GM19452 (cell line): Measurements from ENCODE around the gene ZFPL1.

Source experiments
- ATAC-seq: cut with Tn5 transposase; IDR thresholded peaks from one replicate; pipeline ENCODE4 v1.9.1; 2021; ENCODE audit not compliant: unreplicated experiment

Gene ZFPL1

DNA sequence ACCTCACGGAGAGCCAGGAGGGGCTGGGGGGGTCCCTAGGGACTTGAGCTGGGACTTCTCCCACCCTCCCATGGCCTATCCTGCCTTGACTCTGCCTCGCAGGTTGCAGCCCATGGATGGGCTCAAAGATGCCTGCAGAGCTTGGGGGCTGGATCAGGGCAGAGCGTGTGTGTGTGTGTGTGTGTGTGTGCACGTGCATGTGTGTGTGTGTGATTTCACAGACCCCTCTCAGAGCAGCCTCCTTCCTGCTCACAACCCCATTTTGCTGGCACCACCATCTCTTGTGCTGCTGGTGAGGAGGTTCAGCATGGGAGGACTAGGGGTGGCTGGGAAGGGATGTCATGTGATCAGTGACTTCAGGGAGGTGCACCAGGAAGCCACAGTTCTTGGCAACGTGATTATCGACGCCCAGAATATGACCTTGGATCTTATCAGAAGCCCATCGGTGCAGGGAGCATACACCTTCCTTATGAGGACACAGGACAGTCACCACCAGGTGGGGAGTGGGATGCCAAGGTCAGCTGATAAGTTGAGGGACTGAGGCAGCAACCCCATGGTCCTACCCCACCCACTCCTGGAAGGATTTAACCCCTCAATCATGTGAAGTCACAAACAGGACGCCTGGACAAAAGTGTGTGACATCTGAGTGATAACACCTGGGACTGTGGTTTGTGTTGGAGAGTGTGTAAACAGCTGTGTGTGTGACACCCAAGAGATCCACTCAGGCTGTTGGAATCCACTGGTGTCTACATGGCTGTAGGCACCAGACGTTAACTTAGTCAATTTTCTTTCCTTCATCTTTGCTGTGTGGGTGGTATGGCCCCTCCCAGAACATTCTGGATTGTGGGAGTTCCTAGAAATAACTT is 23.8 kb upstream of the ZFPL1 start:
- no peak for ATAC-seq

DNA sequence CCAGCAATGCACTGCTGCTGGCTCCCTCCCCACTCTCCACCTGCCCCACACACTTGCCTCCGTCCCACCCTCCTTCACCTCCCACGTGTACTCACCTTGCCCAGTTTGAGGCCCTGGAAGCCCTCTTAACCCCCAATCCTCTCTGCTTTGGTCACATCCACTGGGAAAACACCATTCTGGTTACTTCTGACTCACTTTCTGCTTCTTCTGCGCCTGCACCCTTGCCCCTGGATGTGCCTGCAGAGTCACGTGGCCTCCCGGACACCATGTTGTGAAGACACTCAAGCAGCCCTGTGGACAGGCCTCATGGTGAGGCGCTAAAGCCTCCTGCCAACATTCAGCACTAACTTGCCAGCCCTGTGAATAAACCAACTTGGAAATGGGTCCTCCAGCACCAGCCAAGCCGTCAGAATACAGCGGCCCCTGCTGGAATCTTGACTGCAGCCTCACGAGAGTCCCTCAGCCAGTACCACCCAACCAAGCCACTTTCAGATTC is 23.1 kb upstream of the ZFPL1 start:
- no peak for ATAC-seq

DNA sequence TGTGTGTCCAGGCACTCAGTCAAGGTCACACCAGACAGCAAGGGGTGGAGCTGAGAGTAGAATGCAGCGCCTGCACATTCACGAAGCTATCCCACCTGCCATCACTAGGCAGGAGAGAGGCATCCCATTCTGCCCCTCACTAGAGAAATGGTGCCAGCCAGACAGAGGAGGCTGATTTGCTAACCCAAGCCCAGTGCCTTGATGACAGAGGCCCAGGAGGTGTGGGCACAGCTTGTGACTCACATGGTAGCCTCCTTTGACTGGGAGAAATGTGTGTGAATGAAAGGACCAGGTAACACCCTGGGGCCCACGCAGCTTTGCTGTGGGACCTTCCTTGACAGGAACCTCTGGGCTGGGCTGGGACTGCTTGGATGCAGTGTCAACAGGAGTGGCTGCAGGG is 20.5 kb upstream of the ZFPL1 start:
- no peak for ATAC-seq

DNA sequence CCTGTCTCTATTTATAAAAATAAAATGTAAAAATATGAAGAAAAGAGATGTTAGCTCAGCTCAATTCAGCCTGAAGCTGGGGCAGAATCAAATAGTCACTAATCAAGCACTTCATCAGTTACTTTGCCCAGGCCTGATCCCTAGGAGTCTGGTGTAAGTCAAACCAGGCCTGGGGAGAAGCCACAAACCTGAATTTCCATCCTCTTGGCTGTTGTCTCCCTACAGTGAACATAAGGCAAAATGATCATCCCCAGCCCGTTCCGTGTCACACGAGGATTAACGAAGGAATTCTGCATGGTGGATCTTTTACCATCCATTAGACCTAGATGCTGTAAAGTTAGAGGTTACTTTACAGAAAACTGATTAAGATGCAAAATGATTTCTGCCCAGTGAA is 19.2 kb upstream of the ZFPL1 start:
- no peak for ATAC-seq

DNA sequence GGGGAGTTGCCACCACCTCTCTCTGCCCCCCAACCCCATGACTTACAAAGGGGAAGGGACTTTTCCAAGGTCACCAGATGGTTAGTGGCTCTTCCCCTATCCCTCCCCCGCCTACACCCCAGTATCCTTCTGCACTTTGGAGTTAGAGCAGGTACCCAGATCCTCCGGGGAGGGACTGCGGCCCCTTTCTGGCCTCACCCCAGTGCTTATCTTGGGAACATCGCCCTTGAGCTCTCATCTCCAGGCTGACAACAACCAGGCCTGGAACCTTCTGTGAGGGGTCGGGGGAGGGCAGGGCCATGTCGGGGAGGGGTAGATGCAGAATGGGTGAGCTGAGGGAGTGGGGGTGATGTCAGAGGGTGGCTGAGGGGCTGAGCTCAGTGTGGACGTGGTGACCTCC is 18.2 kb upstream of the ZFPL1 start:
- ATAC-seq = no peak

DNA sequence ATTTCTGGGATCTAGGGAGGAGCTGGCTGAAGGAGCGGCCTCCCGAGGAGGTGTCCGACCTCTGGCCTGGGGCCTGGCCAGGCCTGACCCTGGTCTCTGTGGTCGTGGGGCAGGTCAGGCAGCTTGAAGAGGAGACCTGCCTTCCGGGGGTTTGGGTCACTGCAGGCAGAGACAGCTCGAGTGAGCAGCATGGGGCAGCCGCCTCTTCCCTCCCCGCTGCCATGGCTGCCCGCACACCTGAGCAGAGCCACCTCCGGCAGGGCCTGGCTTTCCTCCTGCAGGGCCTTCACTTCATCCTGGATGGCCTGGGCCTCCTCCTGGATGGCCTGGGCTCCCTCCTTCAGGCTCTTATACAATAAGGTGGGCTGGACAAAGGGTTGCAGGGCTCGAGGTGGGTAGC is 17.7 kb upstream of the ZFPL1 start:
- no peak for ATAC-seq

DNA sequence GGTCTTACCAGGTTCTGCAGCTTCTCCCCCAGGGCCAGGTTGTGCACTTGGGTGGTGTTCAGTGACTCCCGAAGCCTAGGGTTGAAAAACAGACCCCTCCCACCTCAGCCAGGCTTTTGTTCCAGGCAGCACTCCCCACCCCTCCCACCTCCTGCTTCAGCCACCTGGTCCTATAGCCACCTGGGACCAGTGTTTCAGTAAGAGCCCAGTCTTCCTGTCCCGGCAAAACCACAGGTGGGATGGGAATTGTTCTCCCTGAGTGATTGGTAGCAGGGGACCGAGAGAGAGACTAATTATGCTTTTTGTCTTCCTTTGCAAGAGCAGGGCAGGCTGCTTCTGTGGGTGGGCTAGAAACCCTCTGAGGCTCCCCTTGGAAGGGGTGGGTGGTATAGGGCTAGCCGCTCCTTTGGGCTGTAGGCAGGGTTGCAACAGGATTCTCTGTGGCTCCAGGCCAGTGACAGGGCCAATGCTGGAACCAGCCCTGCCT is 17.2 kb upstream of the ZFPL1 start:
- ATAC-seq = no peak

DNA sequence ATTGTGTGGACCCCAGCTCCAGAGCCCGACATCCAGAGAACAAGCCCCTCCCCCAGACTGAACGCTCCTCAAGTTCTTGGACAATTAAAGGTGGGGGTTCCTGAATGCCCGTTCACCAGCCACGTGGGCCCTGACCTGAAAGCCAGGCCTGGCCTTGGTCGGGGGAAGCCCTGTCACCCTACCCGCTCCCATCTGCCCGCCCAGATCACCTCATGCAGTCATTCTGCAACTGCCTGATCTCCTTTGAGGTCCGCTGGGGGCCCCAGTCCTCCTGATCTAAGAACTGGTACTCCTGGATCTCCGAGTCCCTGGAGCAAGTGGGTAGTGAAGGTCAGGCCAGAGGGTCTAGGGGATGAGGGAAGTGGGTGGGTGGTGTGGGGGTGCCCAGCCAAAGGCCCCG is 16.6 kb upstream of the ZFPL1 start:
- no peak for ATAC-seq

DNA sequence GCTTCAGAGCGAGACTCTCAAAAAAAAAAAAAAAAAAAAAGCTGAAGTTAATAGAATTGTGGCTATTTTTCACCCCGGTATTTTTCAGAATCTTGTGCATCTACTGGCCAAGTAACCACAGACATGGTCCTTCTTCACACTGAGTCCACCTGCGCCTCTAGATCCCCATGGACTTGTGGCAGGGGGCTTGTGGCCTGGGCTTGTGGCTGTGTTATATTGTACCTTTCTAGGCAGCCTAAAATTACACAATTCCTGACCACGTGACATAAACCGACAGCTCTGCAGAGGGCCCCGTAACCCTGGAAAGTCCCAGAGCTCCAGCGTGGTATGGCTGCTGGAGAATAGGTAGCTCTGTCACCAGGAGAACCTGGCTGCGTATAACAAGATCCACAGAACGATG is 14.8 kb upstream of the ZFPL1 start:
- no peak for ATAC-seq

DNA sequence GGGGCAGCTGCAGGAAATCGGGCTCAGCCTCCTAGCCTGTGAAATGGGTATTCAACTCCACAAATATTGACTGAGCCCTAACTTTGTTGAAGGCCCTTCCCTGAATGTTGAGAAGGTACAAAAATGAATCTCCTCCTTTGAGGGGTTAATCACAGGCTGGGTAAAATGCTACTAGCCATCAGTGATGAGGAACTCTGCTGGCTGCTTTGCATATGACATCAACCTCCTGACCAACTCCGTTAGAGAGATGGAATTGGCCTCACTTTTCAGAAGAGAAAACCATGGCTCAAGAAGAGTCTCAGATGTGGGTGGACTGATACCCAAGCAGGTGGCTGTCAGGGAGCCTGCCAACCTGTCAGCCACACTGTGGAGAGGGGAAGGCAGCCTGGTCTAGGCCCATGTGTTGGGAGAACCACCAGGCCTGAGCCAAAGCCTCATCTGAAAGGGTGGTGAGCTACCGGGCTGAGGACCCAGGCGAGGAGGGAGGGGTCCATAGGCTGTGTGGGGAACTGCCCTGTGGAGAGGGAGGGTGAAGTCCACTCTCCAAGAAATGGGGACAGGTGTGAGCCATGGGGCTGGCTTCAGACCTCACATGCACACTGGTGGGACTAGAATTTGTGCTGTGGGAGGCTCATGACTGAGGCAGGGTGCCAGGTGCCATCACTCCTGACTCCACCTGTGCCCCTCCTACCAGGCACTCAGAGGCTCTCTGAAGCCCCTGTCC is 12.0 kb upstream of the ZFPL1 start:
- ATAC-seq = no peak

DNA sequence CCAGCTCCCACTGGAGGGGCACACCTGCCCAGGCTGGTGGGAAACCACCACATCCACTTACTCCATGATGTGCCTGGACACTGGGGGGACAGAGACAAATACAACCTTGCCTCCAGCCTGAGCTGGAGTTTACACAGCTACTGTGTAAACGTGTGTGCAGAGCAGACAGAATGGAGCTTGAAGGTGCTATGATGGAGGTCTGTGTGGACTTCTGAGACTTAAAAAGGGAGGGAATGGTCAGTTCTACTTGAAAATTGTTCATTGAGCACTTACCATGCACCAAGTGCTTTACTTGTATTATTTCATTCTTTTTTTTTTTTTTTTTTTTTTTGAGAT is 11.4 kb upstream of the ZFPL1 start:
- no peak for ATAC-seq

DNA sequence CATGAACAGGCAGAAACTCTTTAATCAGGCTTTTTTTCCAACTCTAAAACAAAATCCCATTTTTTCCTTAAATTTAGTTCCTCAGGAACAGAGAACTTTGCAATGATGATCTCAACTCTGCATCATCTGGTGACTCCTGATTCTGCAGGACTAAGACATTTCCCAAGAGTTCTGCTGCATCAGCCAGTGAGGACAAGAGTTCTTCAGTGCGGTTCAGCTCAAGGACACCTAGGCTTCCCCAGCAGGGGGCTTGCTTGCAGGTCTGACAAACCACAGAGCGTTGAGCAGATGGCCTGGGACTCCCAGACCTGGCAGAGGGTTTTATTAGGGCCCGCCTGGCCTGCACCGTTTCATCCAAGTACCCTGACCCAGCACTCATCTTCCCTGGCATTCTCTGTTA is 6.6 kb upstream of the ZFPL1 start:
- no peak for ATAC-seq

DNA sequence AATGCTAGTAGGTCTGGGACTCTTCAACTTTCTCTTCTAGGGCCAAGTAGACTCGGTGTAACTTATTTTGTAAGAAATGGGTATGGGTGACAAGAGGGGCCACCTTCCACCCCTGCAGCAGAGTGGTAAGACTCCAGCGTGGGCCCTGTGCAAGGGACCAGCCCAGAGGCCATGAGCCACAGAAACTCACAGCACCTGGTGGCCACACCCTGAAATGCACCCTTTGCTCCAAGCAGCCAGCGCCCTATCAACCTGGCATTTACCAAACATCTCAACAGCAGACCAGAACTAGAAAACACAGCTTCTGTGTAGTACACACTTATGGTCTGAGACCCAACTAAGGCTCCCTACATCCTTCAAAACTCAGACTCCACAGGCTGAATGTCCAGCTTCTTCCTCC is 5.9 kb upstream of the ZFPL1 start:
- no peak for ATAC-seq

DNA sequence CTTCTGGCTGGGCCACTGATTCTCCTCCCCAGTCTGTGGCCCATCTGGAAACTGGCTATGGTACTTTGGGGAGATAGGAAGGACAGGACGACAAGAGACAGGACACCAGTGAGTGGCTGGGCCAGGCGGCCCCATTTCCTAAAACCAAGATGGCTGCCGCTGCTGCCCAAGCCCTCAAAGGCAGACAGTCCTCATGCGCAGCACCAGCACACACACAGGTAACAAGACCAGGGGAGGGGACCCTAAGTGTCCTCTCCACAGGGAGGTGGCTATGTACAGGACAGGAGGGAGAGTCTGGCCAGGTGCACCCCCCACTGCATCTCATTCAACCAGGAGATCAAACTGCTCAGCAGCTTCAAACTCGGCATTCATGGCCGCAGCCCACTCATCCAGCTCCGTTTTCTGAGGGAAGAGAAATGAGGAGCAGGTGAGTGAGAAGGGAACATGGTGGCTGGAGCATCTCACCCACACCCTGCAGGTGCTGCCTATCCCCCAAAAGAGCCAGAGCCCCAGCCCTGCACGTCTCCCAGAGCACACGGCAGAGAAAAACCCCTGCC is 5.2 kb upstream of the ZFPL1 start:
- no peak for ATAC-seq

DNA sequence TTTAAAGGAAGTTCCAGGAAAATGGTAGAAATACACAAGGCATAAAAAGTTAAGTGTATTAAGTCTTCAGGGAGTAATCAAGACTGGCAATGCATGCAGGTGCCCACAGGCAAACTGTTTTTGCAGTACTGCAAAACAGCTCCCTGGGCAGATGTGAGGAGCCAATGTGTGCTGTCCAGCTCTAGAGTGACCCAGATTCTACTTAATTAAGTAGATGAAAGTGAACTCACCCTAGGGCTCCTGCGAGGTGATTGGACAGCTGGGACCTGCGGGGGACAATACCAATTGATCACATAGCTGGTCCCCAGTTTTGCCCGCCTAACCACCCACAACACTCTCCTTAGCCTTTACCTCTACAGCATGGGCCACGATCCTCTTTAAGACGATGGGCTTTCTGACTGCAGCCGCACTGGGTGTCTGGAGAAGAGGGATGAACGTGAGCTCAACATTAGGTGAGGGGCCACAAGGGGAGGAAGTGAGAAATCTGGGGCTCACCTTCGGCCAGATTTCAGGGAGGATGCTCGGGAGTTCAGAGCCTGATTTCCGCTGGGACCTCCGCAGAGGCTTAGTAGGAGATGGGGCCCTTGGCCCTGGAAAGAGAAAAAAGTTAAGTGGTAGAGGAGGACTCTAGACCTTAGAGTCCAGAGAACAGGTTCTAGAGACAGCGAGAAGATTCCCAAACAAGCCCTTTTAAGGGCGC is 738 bp upstream of the ZFPL1 start:
- ATAC-seq = no peak

DNA sequence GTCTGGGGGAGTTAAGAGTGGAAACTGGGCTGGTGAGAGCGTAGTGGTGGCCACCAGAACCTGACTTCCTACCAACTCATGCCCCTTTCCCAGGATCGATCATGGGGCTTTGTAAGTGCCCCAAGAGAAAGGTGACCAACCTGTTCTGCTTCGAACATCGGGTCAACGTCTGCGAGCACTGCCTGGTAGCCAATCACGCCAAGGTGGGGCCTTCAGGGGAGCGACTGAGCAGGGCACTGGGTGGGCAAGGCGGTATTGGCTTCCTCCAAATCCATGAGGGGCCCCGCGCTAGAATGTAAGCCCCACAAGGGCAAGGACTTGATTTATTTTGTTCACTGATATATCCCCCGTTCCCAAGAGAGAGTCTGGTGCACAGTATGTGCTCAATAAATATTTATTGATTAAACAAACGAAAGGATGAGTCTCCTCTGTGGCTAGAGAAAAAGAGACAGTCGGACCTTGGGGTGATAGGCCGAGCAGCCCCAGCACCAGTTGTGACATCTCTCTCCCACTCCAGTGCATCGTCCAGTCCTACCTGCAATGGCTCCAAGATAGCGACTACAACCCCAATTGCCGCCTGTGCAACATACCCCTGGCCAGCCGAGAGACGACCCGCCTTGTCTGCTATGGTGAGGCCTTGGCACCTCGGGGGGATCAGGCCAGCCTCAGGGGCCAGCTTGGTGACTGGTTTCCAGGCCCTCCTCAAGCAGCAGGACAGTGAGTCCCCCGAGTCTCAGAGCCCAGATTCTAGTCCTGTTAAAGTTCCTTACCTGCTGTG is 765 bp downstream of the ZFPL1 start:
- ATAC-seq = no peak

DNA sequence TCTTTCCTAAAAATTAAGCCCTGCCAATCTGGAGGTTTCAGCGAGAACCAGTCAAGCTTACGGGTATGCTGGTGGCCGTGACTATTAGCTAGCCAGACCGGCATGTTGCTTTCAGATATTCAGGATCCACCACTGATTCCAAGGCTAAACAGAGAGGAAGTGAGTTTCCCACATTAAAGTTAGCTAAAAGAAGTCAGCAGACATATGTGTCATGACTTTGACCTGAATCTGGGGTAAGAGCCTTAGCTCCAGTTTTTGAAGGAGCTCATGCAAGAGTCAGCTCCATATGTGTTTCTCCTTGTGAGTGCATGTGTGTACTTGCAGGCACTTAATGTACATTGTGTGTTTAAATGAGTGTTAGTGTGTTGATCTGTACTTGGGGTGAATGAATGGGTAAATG is 1.4 kb downstream of the ZFPL1 start:
- no peak for ATAC-seq

DNA sequence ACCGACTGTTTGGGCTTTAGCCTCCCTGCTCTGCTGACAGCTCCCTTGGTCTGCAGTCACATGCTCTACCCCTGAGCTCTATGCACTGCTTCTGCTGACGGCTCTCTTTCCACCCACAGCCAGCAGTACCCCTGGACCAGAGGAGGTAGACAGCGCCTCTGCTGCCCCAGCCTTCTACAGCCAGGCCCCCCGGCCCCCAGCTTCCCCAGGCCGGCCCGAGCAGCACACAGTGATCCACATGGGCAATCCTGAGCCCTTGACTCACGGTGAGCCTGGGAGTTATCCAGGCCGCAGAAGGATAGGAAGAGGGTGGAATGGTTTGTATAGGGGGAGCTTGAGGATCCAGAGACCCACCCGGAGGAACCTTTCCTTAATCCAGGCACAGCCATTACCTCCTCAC is 2.8 kb downstream of the ZFPL1 start:
- no peak for ATAC-seq

DNA sequence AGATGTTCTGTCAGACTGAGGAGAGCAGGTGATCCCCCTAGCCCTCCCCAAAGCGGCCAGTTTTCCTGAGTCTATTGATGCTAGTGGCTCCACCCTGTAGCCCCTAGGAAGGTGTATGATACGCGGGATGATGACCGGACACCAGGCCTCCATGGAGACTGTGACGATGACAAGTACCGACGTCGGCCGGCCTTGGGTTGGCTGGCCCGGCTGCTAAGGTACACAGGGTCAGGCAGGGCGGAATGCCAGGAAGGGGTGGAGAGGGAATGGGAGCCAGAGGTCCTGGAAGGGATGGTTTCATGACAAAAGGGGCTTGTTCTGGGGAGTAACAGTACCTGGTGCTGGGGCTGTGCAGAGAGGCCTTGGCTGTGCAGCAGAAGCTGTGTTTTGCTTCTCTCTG is 3.2 kb downstream of the ZFPL1 start:
- ATAC-seq = no peak

DNA sequence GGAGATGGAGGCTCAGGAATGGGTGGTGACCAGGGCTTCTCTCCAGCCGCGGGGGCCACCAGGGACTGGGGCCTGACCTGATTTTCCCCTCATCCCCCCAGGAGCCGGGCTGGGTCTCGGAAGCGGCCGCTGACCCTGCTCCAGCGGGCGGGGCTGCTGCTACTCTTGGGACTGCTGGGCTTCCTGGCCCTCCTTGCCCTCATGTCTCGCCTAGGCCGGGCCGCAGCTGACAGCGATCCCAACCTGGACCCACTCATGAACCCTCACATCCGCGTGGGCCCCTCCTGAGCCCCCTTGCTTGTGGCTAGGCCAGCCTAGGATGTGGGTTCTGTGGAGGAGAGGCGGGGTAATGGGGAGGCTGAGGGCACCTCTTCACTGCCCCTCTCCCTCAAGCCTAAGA is 3.8 kb downstream of the ZFPL1 start:
- no peak for ATAC-seq

DNA sequence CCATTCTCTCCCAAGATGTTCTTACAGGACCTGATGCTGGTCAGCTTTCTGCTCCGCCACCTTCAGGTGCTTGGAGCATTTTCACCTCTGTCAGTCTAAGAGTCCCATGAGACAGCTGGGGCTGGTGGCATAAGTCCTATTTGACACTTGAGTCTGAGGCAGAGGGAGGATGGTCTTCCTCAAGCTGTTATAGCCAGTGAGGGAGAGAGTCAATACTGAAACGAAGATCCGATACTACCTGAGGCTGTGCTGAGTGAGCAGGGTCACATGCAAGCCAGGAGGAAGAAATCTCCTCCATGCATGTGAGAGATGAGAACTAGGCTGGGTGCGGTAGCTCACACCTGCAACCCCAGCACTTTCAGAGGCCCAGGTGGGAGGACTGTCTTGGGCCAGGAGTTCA is 5.6 kb downstream of the ZFPL1 start:
- ATAC-seq = no peak
